ENCODE measurements around the gene KRT84.

KRT84 gene

GRCh38 chr12:52364901-52365489 is 20.5 kb downstream of the KRT84 start:
- DNase-seq (ENCODE audit: insufficient read length), result no peak
- no peak for FAIRE-seq
- TF ChIP-seq POLR2AphosphoS5 (IDR thresholded peaks at IDR 0.05; ENCODE audit: low read depth, low read length), result no peak
- TF ChIP-seq TAF1 (IDR thresholded peaks at IDR 0.05; ENCODE audit: borderline replicate concordance, low read depth, low read length), result no peak
- no peak for TF ChIP-seq POLR2A (IDR thresholded peaks at IDR 0.05; ENCODE audit: low read depth, low read length)

- FAIRE-seq, result no peak
- TF ChIP-seq POLR2AphosphoS5 (IDR thresholded peaks at IDR 0.05; ENCODE audit: low read depth, low read length), result no peak
- no peak for DNase-seq (ENCODE audit: insufficient read length)
Observed at GRCh38 chr12:52364061-52364460, 21.4 kb downstream of the KRT84 start.

- DNase-seq (ENCODE audit: insufficient read length) (no peak), FAIRE-seq (no peak)
- no peak for TF ChIP-seq POLR2A (IDR thresholded peaks at IDR 0.05; ENCODE audit: low read depth, low read length)
- TF ChIP-seq TAF1 (IDR thresholded peaks at IDR 0.05; ENCODE audit: borderline replicate concordance, low read depth, low read length), result no peak
- TF ChIP-seq POLR2AphosphoS5 (IDR thresholded peaks at IDR 0.05; ENCODE audit: low read depth, low read length), result no peak
Observed at GRCh38 chr12:52363111-52363679, 22.3 kb downstream of the KRT84 start.

GRCh38 chr12:52362118-52362726 is 23.2 kb downstream of the KRT84 start:
- TF ChIP-seq POLR2AphosphoS5 (IDR thresholded peaks at IDR 0.05; ENCODE audit: low read depth, low read length), result no peak
- TF ChIP-seq TAF1 (IDR thresholded peaks at IDR 0.05; ENCODE audit: borderline replicate concordance, low read depth, low read length), result no peak
- TF ChIP-seq POLR2A (IDR thresholded peaks at IDR 0.05; ENCODE audit: low read depth, low read length), result no peak
- DNase-seq (ENCODE audit: insufficient read length) (no peak), FAIRE-seq (no peak)

- DNase-seq (ENCODE audit: insufficient read length), result no peak
- TF ChIP-seq TAF1 (IDR thresholded peaks at IDR 0.05; ENCODE audit: borderline replicate concordance, low read depth, low read length) (no peak), POLR2A (IDR thresholded peaks at IDR 0.05; ENCODE audit: low read depth, low read length) (no peak), POLR2AphosphoS5 (IDR thresholded peaks at IDR 0.05; ENCODE audit: low read depth, low read length) (no peak)
- no peak for FAIRE-seq
Observed at GRCh38 chr12:52361553-52361952, 23.9 kb downstream of the KRT84 start.

- no peak for FAIRE-seq
- no peak for DNase-seq (ENCODE audit: insufficient read length)
- TF ChIP-seq POLR2A (IDR thresholded peaks at IDR 0.05; ENCODE audit: low read depth, low read length) (no peak), POLR2AphosphoS5 (IDR thresholded peaks at IDR 0.05; ENCODE audit: low read depth, low read length) (no peak), TAF1 (IDR thresholded peaks at IDR 0.05; ENCODE audit: borderline replicate concordance, low read depth, low read length) (no peak)
Observed at GRCh38 chr12:52360663-52361271, 24.7 kb downstream of the KRT84 start.

GRCh38 chr12:52360106-52360662 is 25.3 kb downstream of the KRT84 start:
- FAIRE-seq (no peak), DNase-seq (ENCODE audit: insufficient read length) (no peak)
- TF ChIP-seq POLR2A (IDR thresholded peaks at IDR 0.05; ENCODE audit: low read depth, low read length) (no peak), TAF1 (IDR thresholded peaks at IDR 0.05; ENCODE audit: borderline replicate concordance, low read depth, low read length) (no peak), POLR2AphosphoS5 (IDR thresholded peaks at IDR 0.05; ENCODE audit: low read depth, low read length) (no peak)

GRCh38 chr12:52359621-52360061 is 25.8 kb downstream of the KRT84 start:
- DNase-seq (ENCODE audit: insufficient read length), result no peak
- FAIRE-seq, result no peak
- TF ChIP-seq POLR2AphosphoS5 (IDR thresholded peaks at IDR 0.05; ENCODE audit: low read depth, low read length) (no peak), POLR2A (IDR thresholded peaks at IDR 0.05; ENCODE audit: low read depth, low read length) (no peak), TAF1 (IDR thresholded peaks at IDR 0.05; ENCODE audit: borderline replicate concordance, low read depth, low read length) (no peak)

- TF ChIP-seq TAF1 (IDR thresholded peaks at IDR 0.05; ENCODE audit: borderline replicate concordance, low read depth, low read length), result no peak
- TF ChIP-seq POLR2AphosphoS5 (IDR thresholded peaks at IDR 0.05; ENCODE audit: low read depth, low read length), result no peak
- TF ChIP-seq POLR2A (IDR thresholded peaks at IDR 0.05; ENCODE audit: low read depth, low read length), result no peak
- FAIRE-seq, result peak; percentile 92
- DNase-seq (ENCODE audit: insufficient read length), result peak; percentile 68
Observed at GRCh38 chr12:52358575-52359350, 26.7 kb downstream of the KRT84 start.

GRCh38 chr12:52356762-52357580 is 28.5 kb downstream of the KRT84 start:
- FAIRE-seq (no peak), DNase-seq (ENCODE audit: insufficient read length) (no peak)
- TF ChIP-seq POLR2A (IDR thresholded peaks at IDR 0.05; ENCODE audit: low read depth, low read length), result no peak
- TF ChIP-seq POLR2AphosphoS5 (IDR thresholded peaks at IDR 0.05; ENCODE audit: low read depth, low read length), result no peak
- TF ChIP-seq TAF1 (IDR thresholded peaks at IDR 0.05; ENCODE audit: borderline replicate concordance, low read depth, low read length), result no peak
